ENCODE data around the gene AZIN2.

DNA sequence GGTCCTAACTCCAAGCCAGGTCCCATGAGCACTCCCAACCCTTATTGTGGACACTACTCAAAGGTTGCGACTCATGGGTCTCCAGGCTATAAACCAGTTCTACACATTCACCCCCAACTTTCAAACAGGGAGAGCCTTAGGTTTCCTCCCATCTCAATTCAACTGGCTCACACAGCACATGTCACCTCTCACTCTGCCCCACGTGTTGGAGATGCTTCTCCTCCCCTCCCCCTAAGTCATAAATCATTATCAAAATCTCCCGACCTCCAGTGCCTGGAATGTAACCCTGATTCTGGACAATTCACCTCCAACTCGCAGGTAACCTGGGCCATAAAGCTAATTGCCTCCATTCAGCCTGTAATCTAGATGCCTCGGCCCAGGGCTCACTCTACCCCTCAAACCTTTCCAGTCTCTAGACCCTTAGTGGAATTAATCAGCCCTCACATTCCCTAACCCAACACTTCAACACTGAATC lies 44.9 kb upstream of the AZIN2 start:
- no peak for TF ChIP-seq EZH2 (IDR thresholded peaks at IDR 0.05; ENCODE audit: low read depth)
- TF ChIP-seq, protein P1, sequence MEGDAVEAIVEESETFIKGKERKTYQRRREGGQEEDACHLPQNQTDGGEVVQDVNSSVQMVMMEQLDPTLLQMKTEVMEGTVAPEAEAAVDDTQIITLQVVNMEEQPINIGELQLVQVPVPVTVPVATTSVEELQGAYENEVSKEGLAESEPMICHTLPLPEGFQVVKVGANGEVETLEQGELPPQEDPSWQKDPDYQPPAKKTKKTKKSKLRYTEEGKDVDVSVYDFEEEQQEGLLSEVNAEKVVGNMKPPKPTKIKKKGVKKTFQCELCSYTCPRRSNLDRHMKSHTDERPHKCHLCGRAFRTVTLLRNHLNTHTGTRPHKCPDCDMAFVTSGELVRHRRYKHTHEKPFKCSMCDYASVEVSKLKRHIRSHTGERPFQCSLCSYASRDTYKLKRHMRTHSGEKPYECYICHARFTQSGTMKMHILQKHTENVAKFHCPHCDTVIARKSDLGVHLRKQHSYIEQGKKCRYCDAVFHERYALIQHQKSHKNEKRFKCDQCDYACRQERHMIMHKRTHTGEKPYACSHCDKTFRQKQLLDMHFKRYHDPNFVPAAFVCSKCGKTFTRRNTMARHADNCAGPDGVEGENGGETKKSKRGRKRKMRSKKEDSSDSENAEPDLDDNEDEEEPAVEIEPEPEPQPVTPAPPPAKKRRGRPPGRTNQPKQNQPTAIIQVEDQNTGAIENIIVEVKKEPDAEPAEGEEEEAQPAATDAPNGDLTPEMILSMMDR (conservative IDR thresholded peaks at IDR 0.05), result no peak

Data from PC-9 (cell line).